Stimulated activated CD8-positive, alpha-beta memory T cell treated with anti-CD3 and anti-CD28 coated beads, Interleukin-7, amount 100 ng/mL, for 48 hours (primary cell): ENCODE results near the gene DLD.
A peak's percentile ranks its signal among the peaks of the same experiment; 100 is the strongest.
"Not testable (repeated sequence)": the region's sequence is repeated elsewhere in the genome, so short reads cannot be mapped to it uniquely, and the experiment has no call there.

Experiments used
- DNase-seq, 2 donors: peaks; one replicate each; pipeline ENCODE4 v3.0.0-alpha.2; 2020; ENCODE audit warnings: low read depth in 1 of 2; ENCODE audit errors: extremely low read depth in 1 of 2

Gene DLD, protein sequence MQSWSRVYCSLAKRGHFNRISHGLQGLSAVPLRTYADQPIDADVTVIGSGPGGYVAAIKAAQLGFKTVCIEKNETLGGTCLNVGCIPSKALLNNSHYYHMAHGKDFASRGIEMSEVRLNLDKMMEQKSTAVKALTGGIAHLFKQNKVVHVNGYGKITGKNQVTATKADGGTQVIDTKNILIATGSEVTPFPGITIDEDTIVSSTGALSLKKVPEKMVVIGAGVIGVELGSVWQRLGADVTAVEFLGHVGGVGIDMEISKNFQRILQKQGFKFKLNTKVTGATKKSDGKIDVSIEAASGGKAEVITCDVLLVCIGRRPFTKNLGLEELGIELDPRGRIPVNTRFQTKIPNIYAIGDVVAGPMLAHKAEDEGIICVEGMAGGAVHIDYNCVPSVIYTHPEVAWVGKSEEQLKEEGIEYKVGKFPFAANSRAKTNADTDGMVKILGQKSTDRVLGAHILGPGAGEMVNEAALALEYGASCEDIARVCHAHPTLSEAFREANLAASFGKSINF

GRCh38 chr7:107890962-107891635, at the start of gene DLD:
Gene DLD (plus strand): TSS chr7:107891183. CDS start chr7:107891251, 68 bp downstream.
- peak; percentile 88 to 91 for DNase-seq

DNA sequence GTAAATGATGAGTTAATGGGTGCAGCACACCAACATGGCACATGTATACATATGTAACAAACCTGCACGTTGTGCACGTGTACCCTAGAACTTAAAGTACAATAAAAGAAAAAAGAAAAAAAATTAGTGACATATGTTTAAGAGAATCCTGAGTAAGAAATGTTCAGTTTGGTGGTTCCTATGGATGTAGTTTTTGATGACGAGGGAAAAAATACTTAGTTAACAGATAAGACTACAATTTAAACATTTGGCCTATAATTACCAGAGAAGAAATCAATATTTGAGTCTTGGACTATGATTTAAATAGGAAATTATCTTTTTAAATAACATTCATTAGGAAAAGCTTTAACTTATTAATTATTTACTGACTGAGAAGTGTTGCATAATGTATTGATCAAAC, 48.8 kb upstream of the DLD start:
- DNase-seq = no peak

DNA sequence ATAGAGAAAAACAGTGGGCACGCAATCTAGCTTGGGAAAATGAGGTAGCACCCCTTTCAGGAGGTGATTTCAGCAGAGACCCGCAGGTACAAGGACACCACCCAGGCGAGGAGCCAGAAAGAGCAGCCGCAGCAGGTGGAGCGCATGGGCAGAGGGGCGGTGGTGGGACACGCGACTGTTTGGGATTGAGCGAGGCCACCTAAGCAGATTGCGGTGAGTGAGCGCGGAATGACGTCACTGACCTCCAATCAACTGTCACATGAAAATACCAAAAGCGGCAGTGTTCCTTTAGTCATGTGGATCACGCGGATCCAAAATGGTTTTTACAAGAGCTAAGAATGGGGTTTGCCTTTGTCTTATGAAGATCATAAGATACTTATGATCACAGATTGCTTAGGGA, 47.8 kb upstream of the DLD start:
- no peak for DNase-seq

DNA sequence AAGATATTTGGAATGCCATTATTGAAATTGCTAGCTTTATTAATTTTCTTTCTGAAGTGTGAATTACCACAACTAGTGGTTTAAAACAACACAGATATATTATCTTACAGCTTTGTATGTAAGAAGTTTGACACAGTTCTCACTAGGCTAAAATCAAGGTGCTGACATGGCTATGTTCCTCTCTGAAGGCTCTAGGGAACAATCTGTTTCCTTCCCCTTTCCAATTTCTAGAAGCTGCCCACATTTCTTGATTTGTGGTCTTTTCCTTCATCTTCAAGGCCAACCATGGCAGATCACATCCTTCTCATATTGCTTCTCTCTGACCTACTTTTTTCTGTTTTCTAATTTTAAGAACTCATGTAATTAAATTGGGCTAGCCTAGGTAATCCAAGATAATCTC, 44.7 kb upstream of the DLD start:
- no peak for DNase-seq

DNA sequence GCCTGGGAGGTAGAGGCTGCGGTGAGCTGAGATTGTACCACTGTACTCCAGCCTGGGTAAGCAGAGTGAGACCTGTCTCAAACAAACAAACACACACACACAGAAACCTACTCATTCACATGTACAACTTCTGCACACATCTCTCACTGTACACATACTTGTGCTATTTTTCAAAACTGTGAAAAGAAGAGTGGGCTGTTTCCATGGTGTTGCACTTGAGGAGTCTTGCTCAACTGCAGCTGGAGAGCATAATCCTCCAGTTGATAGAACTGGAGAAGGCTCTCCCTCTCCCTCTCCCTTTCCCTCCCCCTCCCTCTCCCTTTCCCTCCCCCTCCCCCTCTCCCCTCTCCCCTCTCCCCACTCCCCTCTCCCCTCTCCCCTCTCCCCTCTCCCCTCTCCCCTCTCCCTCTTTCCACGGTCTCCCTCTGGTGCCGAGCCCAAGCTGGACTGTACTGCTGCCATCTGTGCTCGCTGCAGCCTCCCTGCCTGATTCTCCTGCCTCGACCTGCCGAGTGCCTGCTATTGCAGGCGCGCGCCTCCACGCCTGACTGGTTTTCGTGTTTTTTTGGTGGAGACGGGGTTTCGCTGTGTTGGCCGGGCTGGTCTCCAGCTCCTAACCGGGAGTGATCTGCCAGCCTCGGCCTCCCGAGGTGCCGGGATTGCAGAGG, 43.7 kb upstream of the DLD start:
- no peak for DNase-seq

DNA sequence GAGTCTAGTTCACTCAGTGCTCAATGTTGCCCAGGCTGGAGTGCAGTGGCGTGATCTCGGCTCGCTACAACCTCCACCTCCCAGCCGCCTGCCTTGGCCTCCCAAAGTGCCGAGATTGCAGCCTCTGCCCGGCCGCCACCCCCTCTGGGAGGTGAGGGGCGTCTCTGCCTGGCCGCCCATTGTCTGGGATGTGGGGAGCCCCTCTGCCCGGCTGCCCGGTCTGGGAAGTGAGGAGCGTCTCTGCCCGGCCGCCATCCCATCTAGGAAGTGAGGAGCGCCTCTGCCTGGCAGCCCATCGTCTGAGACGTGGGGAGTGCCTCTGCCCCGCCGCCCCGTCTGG, 43.2 kb upstream of the DLD start:
- not testable (repeated sequence) for DNase-seq

GRCh38 chr7:107848211-107848610, 42.8 kb upstream of the DLD start:
- DNase-seq = not testable (repeated sequence)

GRCh38 chr7:107850216-107850615, 40.8 kb upstream of the DLD start:
- no peak for DNase-seq

DNA sequence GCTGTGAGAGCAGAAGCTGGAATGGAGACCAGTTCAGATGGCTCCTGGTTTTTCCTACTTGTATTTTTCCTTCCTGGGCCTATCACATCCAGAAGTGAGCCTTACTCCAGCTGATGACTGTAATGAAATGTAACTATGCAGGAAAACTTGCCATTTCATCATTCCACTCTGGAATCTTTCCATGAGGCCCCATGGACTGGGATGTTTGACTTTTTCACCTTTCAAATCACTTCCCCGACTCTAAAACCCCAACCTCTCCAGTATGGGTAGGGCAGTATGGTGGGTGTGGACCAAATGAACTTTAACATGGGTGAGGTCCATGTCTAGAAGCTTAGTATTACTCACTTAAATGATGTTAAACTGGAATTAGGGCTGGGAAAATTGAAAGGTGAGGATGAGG, 40.3 kb upstream of the DLD start:
- DNase-seq = no peak

GRCh38 chr7:107854454-107854853, 36.5 kb upstream of the DLD start:
- no peak for DNase-seq

- DNase-seq = no peak
These were observed 36.0 kb upstream of the DLD start for GRCh38 chr7:107854989-107855388.

GRCh38 chr7:107856806-107857540, 34.0 kb upstream of the DLD start:
- no peak for DNase-seq

DNA sequence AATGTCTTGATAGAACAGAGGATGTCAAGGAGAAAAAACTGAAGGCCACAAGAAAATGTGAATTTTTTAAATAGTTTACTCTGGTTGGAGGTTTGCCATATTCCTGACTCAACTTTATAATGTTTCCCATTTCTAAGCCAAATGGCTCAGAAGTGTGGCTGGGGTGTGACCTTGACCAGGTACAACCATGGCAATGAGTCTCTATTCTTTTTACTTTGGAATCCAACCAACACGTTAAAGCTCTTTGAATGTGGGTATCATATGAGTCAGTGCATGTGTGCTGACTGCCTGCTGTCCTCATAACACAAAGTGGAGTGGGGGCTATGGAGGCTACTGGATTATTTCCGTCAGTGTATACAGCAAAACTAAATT, 33.5 kb upstream of the DLD start:
- no peak for DNase-seq

- DNase-seq = no peak
These were observed 32.7 kb upstream of the DLD start for GRCh38 chr7:107858280-107858679.

DNA sequence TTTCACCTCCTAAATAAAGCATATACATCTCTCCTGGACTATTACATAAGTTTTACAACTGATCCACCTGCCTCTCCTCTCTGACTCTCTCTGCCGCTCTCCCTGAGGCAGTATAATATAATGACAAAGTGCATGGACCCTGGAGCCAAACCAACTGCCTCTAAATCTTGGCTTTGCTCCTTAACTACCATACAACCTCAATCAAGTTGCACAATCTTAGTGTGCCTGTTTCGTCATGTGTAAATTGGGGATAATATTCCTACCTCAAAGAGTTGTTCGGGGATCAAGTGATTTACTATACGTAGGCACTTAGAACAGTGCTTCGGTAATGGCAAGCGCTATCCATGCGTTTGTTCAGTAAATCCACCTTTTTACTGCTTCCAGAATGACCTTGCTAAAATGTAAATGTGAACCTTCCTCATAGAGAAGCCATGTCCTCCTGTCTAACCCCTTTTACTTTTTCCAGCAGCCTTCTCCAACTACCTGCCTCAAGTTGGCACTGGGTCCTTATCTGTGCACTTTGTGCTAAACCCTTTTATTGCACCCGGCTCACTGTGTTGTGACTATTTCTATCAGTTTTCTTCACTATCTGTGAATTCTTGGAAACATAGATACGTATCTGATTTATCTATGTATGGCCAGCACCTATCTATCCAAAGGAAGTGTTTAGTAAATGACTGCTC, 30.6 kb upstream of the DLD start:
- no peak for DNase-seq

GRCh38 chr7:107860981-107861652, 29.9 kb upstream of the DLD start:
- DNase-seq = no peak

GRCh38 chr7:107865956-107866775, 24.8 kb upstream of the DLD start:
- DNase-seq = peak in 1 of 2 donors; percentile 44

- no peak for DNase-seq
These were observed 23.0 kb upstream of the DLD start for GRCh38 chr7:107867858-107868466.
